Suprapubic skin (tissue), 4 donors: Measurements from ENCODE around the gene NPAS3. TPM values are rescaled to one million over a fixed set of nuclear protein-coding genes. Genes with fewer than 3 reads are reported as not detected.

Source experiments
- DNase-seq, 2 donors: peaks; one replicate each; pipeline ENCODE4 v3.0.0-alpha.2; 2019; ENCODE audit warnings: low spot score in 2 of 2
- H3K27ac ChIP-seq: fragments of 200-600 bp; sonication (generic); one replicate; pipeline ENCODE4 v1.5.1; 2019
- H3K27me3 ChIP-seq: fragments of 200-600 bp; sonication (generic); one replicate; pipeline ENCODE4 v1.5.1; 2019
- H3K36me3 ChIP-seq: fragments of 200-600 bp; sonication (generic); one replicate; pipeline ENCODE4 v1.5.1; 2019
- H3K4me1 ChIP-seq: fragments of 200-600 bp; sonication (generic); one replicate; pipeline ENCODE4 v1.5.1; 2019
- H3K4me3 ChIP-seq: fragments of 200-600 bp; sonication (generic); one replicate; pipeline ENCODE4 v1.5.1; 2019; ENCODE audit warnings: mild to moderate bottlenecking
- H3K9me3 ChIP-seq: fragments of 200-600 bp; sonication (generic); one replicate; pipeline ENCODE4 v1.5.1; 2019
- EP300 ChIP-seq: sonication (generic); formaldehyde crosslinking; IDR thresholded peaks from one replicate; pipeline ENCODE4 v1.6.1; 2017; ENCODE audit warnings: antibody characterized with exemption
- POLR2A ChIP-seq, 2 donors: fragments of 450-650 bp; IDR thresholded peaks; one replicate each; pipeline ENCODE4 v1.6.1; 2017; ENCODE audit warnings: antibody characterized with exemption in 2 of 2, mild to moderate bottlenecking in 2 of 2, moderate library complexity in 2 of 2
- POLR2AphosphoS5 ChIP-seq, 3 donors: sonication (generic); formaldehyde crosslinking; IDR thresholded peaks; one replicate each; pipeline ENCODE4 v1.6.1; 2017; ENCODE audit warnings: antibody characterized with exemption in 3 of 3
- WGBS: methylation state at CpG from one replicate; pipeline ENCODE4 v1.1.5; 2018; 5-methylcytosine and 5-hydroxymethylcytosine counted together
- total RNA-seq, 4 donors: library from RNA; depleted of rRNA; stranded (reverse); fragments of >200 nt; gene quantifications; one replicate each; pipeline ENCODE4 v1.1.0, GENCODE V29; 2016
- TF ChIP-seq, protein P1 (sequence below), 2 donors: fragments of 200-600 bp in 1 of 2; fragments of 450-650 bp in 1 of 2; sonication (generic) in 1 of 2; IDR thresholded peaks; one replicate each; pipeline ENCODE4 v1.5.1; 2016 to 2019; ENCODE audit warnings: antibody characterized with exemption in 2 of 2, mild to moderate bottlenecking in 1 of 2, moderate library complexity in 1 of 2

NPAS3 gene
- total RNA-seq, 4 donors from 2014 or later: 0.17 to 0.45 (median 0.29) TPM; not detected in 1

DNA sequence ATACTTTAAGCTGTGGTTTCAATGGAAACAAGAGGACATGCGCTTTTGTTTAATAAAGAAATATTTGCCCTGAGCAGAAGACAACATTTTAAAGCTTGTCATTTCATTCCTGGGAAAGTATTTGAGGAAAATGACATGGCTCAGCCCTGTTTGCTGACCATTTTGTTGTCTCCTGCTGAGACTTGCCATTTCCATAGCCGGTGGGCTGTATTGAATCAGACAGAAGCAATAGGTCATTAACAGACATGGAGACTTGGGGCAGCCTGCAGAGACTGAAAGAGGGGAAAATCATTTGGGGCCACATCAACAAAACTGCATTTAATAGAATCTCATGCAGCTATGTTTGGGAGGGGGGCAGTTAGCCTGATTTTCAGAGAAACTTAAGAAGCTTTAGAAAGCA, 443.0 kb downstream of the NPAS3 start:
- no peaks in the 10 kb centered on the region for H3K27me3 ChIP-seq
- H3K36me3 ChIP-seq: no peaks in the 10 kb centered on the region
- TF ChIP-seq, protein P1, sequence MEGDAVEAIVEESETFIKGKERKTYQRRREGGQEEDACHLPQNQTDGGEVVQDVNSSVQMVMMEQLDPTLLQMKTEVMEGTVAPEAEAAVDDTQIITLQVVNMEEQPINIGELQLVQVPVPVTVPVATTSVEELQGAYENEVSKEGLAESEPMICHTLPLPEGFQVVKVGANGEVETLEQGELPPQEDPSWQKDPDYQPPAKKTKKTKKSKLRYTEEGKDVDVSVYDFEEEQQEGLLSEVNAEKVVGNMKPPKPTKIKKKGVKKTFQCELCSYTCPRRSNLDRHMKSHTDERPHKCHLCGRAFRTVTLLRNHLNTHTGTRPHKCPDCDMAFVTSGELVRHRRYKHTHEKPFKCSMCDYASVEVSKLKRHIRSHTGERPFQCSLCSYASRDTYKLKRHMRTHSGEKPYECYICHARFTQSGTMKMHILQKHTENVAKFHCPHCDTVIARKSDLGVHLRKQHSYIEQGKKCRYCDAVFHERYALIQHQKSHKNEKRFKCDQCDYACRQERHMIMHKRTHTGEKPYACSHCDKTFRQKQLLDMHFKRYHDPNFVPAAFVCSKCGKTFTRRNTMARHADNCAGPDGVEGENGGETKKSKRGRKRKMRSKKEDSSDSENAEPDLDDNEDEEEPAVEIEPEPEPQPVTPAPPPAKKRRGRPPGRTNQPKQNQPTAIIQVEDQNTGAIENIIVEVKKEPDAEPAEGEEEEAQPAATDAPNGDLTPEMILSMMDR (IDR thresholded peaks at IDR 0.05): no peak
- TF ChIP-seq POLR2A (IDR thresholded peaks at IDR 0.05) (no peak), EP300 (no peak), POLR2AphosphoS5 (IDR thresholded peaks at IDR 0.05) (no peak)
- no peaks in the 10 kb centered on the region for H3K4me1 ChIP-seq
- no peaks in the 10 kb centered on the region for H3K9me3 ChIP-seq
- 78% methylated on average over 2 of the region's 2 CpGs for WGBS
- H3K4me3 ChIP-seq: no peak overlapping the region
- no peak overlapping the region for H3K27ac ChIP-seq
- no peak for DNase-seq

DNA sequence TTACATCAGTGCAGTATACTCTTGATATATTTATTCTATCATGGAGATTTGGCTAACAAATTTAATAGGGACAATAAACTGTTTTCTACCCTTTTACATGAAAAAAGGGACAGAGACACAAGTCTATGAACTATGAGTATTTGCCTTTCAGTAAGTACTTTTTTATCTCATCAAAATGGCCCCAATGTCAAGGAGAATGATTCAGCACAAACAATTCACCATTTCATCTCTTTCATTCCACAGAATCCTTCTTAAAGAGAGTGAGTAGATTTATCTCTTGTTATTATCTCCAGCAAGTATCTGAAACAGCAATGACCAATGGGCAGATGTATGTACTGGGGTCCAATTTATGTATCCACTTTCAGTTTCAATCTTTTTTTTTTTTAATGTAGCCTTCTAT, 447.5 kb downstream of the NPAS3 start:
- Histone ChIP-seq H3K9me3 (no peaks in the 10 kb centered on the region), H3K27ac (no peak overlapping the region), H3K4me1 (no peaks in the 10 kb centered on the region), H3K4me3 (no peak overlapping the region), H3K36me3 (no peaks in the 10 kb centered on the region), H3K27me3 (no peaks in the 10 kb centered on the region)
- TF ChIP-seq POLR2AphosphoS5 (IDR thresholded peaks at IDR 0.05) (no peak), POLR2A (IDR thresholded peaks at IDR 0.05) (no peak), EP300 (no peak)
- TF ChIP-seq, protein P1 (IDR thresholded peaks at IDR 0.05): no peak
- no peak for DNase-seq

DNA sequence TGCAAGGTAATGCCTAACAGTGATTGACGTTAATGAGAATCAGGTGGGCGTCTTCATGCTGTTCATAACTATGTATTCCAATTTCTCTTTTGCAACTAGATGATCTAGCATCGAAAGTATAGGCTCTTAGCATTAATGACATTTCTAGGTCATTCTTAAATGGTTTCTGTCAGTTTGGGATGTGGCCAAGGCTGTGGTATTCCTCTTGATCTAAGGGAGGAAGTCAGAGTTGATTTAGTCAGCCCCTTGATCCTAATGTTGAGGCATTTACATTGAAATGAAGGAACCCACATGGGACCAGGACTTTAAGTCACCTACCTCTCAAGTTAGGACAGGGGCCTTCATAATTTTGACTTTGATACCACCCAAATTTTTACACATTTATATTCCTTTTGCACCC, 448.1 kb downstream of the NPAS3 start:
- 85% methylated on average over 3 of the region's 3 CpGs for WGBS
- no peak overlapping the region for H3K27ac ChIP-seq
- no peaks in the 10 kb centered on the region for H3K36me3 ChIP-seq

DNA sequence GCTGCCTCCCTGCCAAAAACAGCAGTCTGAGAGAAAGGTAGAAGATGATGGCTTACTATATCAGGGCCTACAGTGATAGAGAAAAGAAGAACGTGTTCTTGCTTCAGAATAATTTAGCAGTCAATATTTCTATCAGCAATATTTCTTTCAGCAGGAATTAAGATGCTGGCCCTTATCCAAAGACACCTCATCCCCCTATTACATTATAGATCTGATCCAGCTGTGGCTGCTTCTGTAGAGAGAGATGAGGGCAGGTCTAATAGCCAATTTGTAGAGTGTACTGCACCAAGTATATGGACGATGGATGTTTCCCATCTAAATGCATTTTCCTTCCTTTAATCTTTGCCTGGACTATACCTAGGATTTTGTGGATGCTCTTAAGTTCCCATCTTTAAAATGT, 451.7 kb downstream of the NPAS3 start:
- WGBS: 56% methylated on average over 2 of the region's 2 CpGs
- no peak overlapping the region for H3K27ac ChIP-seq
- H3K27me3 ChIP-seq: no peaks in the 10 kb centered on the region
- H3K4me1 ChIP-seq: no peaks in the 10 kb centered on the region
- H3K9me3 ChIP-seq: no peaks in the 10 kb centered on the region
- H3K36me3 ChIP-seq: no peaks in the 10 kb centered on the region
- H3K4me3 ChIP-seq: no peak overlapping the region
- TF ChIP-seq EP300: no peak
- TF ChIP-seq, protein P1 (IDR thresholded peaks at IDR 0.05): no peak
- no peak for TF ChIP-seq POLR2AphosphoS5 (IDR thresholded peaks at IDR 0.05)
- no peak for TF ChIP-seq POLR2A (IDR thresholded peaks at IDR 0.05)
- DNase-seq: no peak

More for the DNA sequence above, 448.1 kb downstream of the NPAS3 start:
- H3K4me3 ChIP-seq: no peak overlapping the region
- TF ChIP-seq EP300 (no peak), POLR2A (IDR thresholded peaks at IDR 0.05) (no peak), POLR2AphosphoS5 (IDR thresholded peaks at IDR 0.05) (no peak)
- TF ChIP-seq, protein P1 (IDR thresholded peaks at IDR 0.05): no peak
- no peaks in the 10 kb centered on the region for H3K27me3 ChIP-seq
- no peaks in the 10 kb centered on the region for H3K4me1 ChIP-seq
- no peaks in the 10 kb centered on the region for H3K9me3 ChIP-seq
- DNase-seq: no peak

DNA sequence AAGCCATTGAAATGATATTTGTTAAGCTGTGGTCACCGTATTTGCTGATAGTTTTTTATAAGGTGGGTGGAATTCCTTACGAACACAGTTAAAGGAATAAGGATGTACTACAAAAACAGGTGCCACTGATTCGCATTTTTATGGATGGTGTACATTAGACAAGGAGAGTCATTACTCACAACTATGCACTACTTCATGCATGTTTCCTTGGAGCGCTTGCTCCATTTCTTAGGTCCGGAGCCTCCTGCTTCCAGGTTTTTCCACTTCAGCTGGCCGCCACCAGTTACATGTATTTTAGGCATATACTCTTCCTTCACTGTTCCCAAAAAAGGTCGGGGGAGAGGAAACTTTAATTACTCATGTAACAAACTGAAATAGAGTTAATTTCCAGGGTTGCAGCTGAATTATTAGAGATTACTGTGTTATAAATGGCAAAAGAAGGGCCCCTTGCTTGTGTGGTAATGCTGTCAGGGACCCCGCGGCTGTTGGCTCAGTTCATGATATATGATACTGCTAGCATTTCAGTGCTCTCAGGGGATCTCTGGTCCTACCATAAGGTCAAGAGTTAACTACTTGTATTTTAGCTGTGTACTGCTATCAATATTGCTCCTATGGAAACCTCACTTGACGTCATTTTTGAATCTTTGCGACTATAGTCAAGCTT, 454.7 kb downstream of the NPAS3 start:
- H3K36me3 ChIP-seq: no peaks in the 10 kb centered on the region
- no peaks in the 10 kb centered on the region for H3K9me3 ChIP-seq
- H3K27me3 ChIP-seq: no peaks in the 10 kb centered on the region
- 71% methylated on average over 11 of the region's 11 CpGs for WGBS
- DNase-seq: no peak
- no peak overlapping the region for H3K27ac ChIP-seq
- H3K4me1 ChIP-seq: no peaks in the 10 kb centered on the region
- no peak overlapping the region for H3K4me3 ChIP-seq
- TF ChIP-seq POLR2AphosphoS5 (IDR thresholded peaks at IDR 0.05) (no peak), POLR2A (IDR thresholded peaks at IDR 0.05) (no peak), EP300 (no peak)
- TF ChIP-seq, protein P1 (IDR thresholded peaks at IDR 0.05): no peak
